Transverse colon (tissue), 4 donors: ENCODE data around the gene ABCA7.

Source experiments
- POLR2A ChIP-seq: fragments of 450-650 bp; IDR thresholded peaks from one replicate; pipeline ENCODE4 v1.6.1; 2016; ENCODE audit warnings: antibody characterized with exemption, mild to moderate bottlenecking, moderate library complexity
- POLR2AphosphoS5 ChIP-seq, 3 donors: sonication (generic); formaldehyde crosslinking; IDR thresholded peaks; one replicate each; pipeline ENCODE4 v1.6.1; 2016; ENCODE audit warnings: antibody characterized with exemption in 3 of 3
- TF ChIP-seq, protein P1 (sequence below), 5 experiments: fragments of 200-600 bp in 3 of 5; fragments of 450-650 bp in 2 of 5; sonication (generic) in 3 of 5; IDR thresholded peaks; 1 replicate in 2 of 5; 2 replicates in 3 of 5; pipeline ENCODE4 v1.5.1; 2016 to 2017; ENCODE audit warnings: antibody characterized with exemption in 5 of 5, inconsistent platforms in 3 of 5, mild to moderate bottlenecking in 2 of 5, moderate library complexity in 1 of 5

DNA sequence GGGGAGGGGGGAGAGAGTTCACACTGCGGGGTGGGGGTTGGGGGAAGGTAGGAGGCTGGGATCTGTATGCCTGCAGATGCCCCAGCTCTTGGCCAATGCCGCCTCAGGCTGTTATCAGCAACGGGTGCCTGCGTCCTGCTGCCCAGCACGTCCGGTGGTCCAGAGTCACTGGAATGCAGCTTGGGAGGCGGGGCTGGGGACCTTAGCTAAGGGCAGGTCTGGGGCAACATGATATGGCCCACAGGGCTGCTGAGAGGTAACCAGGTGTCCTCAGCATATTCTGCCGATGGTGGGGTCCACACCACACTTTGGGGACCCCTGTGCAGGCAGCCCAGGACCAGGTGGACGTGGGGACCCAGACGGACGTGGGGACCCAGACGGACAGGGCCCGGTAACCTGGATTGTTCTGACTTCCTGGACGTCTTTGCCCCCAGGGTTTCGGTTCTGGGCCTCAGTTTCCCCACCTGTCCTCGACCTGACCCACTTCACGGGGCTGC is 26.4 kb downstream of the ABCA7 start:
- no peak for TF ChIP-seq POLR2AphosphoS5 (IDR thresholded peaks at IDR 0.05)
- TF ChIP-seq POLR2A, result no peak
- TF ChIP-seq, protein P1, sequence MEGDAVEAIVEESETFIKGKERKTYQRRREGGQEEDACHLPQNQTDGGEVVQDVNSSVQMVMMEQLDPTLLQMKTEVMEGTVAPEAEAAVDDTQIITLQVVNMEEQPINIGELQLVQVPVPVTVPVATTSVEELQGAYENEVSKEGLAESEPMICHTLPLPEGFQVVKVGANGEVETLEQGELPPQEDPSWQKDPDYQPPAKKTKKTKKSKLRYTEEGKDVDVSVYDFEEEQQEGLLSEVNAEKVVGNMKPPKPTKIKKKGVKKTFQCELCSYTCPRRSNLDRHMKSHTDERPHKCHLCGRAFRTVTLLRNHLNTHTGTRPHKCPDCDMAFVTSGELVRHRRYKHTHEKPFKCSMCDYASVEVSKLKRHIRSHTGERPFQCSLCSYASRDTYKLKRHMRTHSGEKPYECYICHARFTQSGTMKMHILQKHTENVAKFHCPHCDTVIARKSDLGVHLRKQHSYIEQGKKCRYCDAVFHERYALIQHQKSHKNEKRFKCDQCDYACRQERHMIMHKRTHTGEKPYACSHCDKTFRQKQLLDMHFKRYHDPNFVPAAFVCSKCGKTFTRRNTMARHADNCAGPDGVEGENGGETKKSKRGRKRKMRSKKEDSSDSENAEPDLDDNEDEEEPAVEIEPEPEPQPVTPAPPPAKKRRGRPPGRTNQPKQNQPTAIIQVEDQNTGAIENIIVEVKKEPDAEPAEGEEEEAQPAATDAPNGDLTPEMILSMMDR (IDR thresholded peaks at IDR 0.05), result no peak
